Measurements from ENCODE around the gene RAP2B.

The RAP2B gene

DNA sequence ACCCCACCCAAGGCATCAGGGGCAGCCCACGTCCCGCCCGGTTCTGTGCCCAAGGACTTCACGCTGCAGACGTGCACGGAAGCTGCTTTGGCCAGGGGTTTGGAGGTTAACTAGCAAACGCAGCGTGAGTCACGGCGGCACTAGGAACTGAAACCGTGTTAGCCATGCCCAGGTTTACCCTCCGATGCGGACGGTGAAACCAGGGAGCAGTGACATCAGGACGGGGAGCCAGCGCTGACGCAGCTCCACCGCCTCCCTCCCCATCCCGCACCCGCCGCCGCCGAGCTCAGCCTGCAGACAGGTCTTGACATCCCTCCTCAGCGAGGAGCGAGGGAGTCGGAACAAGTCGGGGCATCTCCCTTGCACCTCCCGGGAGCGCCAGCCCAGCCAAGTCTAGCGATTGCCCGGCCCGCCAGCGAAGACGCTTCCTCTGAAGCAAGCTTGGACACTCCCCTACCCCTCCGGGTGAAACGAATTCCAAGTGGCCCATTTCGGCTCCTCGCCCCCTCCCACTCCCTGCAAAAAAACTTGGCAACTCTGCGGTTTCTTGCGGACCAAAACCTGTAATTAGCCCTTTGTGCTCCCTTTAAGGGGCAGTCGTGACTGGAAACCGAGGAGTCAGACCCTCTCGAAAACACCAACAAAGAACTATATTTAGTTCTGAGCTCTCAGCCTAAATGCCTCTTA lies 1.4 kb upstream of the RAP2B start:
- DNase-seq (ENCODE audit: low read depth), result peak; percentile 72
- TF ChIP-seq, protein P1, sequence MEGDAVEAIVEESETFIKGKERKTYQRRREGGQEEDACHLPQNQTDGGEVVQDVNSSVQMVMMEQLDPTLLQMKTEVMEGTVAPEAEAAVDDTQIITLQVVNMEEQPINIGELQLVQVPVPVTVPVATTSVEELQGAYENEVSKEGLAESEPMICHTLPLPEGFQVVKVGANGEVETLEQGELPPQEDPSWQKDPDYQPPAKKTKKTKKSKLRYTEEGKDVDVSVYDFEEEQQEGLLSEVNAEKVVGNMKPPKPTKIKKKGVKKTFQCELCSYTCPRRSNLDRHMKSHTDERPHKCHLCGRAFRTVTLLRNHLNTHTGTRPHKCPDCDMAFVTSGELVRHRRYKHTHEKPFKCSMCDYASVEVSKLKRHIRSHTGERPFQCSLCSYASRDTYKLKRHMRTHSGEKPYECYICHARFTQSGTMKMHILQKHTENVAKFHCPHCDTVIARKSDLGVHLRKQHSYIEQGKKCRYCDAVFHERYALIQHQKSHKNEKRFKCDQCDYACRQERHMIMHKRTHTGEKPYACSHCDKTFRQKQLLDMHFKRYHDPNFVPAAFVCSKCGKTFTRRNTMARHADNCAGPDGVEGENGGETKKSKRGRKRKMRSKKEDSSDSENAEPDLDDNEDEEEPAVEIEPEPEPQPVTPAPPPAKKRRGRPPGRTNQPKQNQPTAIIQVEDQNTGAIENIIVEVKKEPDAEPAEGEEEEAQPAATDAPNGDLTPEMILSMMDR (IDR thresholded peaks at IDR 0.05; ENCODE audit: low read depth, low read length, missing control alignments), result no peak
- H3K4me3 ChIP-seq (ENCODE audit: low read depth, low read length), result peak overlapping the region; percentile 80

DNA sequence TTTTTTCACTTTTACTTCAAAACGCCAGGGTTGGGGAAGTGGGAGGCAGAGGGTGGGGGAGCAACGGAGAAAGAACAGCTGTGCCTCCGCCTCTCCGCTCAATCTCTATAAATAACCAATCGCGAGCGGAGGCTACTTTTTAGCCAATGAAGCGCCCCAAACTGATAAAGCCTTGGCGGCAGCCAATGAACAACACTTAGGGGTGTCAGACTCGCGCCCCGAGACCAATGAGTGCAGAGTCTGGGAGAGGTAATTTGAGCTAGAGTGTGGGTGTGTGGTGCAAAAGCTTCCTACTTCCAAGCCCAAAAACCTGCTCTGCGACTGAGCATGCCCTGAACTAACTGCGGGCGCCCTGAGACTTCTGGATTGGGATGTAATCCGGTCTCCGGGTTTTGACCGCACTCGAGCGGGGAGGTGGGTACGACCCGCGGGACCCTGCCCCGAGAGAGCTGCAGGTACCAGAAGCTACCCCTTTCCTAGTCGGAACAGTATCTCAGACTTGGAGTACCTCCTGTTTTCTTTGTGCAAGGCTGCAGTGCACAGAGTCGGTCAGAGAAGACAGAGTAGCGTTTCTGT lies 800 bp upstream of the RAP2B start:
- DNase-seq (ENCODE audit: low read depth), result peak; percentile 99
- peak overlapping the region; percentile 85 for H3K4me3 ChIP-seq (ENCODE audit: low read depth, low read length)
- TF ChIP-seq, protein P1 (IDR thresholded peaks at IDR 0.05; ENCODE audit: low read depth, low read length, missing control alignments), result no peak

DNA sequence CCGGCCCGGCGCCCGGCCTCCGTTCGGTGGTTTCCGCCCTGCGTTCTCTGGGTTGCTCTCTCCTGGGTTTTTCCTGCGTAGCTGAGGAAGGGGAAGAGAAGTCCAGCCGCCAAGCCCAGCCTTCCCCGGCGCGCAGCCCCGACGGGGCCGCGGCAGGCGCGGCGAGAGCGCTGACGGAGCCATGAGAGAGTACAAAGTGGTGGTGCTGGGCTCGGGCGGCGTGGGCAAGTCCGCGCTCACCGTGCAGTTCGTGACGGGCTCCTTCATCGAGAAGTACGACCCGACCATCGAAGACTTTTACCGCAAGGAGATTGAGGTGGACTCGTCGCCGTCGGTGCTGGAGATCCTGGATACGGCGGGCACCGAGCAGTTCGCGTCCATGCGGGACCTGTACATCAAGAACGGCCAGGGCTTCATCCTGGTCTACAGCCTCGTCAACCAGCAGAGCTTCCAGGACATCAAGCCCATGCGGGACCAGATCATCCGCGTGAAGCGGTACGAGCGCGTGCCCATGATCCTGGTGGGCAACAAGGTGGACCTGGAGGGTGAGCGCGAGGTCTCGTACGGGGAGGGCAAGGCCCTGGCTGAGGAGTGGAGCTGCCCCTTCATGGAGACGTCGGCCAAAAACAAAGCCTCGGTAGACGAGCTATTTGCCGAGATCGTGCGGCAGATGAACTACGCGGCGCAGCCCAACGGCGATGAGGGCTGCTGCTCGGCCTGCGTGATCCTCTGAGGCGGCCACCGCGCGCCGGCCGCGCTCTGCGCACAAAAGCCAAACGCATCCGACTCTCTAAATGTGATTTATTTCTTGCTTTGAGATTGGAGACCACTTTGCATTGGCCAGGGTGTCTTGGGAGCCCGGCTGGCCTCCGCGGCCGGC lies 727 bp downstream of the RAP2B start:
- DNase-seq (ENCODE audit: low read depth), result no peak
- peak overlapping the region; percentile 85 for H3K4me3 ChIP-seq (ENCODE audit: low read depth, low read length)
- TF ChIP-seq, protein P1 (IDR thresholded peaks at IDR 0.05; ENCODE audit: low read depth, low read length, missing control alignments), result no peak

DNA sequence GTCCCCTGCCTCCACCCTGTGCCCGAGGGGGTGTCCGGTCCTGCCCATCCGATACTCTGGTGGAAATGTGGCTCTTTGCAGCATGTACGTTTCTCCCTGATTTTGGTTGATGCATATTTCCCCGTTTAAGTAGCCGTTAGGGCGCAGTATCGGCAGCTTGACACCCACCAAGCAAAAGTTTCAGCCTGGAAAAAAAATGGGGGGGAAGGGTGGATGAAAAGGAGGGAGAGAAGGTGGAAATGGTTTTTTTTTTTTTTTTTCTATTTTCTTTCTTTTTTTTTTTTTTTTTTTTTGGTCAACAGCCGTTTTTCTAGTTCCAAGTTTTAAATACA lies 1.3 kb downstream of the RAP2B start:
- no peak for DNase-seq (ENCODE audit: low read depth)
- H3K4me3 ChIP-seq (ENCODE audit: low read depth, low read length), result peak overlapping the region; percentile 85
- TF ChIP-seq, protein P1 (IDR thresholded peaks at IDR 0.05; ENCODE audit: low read depth, low read length, missing control alignments), result no peak

DNA sequence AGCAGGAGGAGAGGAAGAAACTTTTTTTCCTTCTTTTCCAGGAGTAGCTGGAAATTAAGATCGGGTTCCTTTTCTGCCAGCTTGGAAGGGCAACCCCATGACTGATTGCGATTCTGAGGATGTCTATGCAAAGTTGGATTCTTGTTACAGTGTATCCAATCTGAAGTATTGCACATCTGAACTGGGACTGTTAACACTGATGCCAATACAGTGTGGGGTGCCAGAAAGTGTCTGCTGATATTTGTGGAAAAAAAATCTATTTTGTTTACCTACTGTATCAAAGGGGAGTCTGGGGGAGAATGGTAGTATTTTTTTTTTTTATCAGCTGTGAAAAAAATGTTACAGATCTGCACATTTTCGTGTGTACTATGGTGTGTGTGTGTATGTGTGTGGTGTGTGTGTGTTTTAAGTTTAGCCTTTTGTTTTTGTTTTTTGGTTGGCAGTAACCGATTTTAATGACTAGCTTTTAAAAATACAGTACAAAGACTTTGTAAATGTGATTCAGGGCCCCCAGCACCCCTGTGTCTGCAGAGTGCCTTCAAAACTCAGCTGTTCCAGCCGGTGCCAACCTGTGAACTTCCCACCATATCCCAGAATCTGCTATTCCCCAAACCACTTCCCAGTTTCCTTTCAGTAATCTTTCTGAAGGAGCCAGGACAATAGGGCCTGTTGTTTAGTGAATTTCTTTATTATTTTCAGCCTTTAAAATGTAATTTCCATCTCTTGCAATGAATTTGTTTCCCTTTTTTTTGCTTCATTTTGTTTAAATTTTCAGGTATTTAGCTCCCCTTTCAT lies 1.9 kb downstream of the RAP2B start:
- TF ChIP-seq, protein P1 (IDR thresholded peaks at IDR 0.05; ENCODE audit: low read depth, low read length, missing control alignments), result no peak
- no peak for DNase-seq (ENCODE audit: low read depth)
- peak overlapping the region; percentile 85 for H3K4me3 ChIP-seq (ENCODE audit: low read depth, low read length)

DNA sequence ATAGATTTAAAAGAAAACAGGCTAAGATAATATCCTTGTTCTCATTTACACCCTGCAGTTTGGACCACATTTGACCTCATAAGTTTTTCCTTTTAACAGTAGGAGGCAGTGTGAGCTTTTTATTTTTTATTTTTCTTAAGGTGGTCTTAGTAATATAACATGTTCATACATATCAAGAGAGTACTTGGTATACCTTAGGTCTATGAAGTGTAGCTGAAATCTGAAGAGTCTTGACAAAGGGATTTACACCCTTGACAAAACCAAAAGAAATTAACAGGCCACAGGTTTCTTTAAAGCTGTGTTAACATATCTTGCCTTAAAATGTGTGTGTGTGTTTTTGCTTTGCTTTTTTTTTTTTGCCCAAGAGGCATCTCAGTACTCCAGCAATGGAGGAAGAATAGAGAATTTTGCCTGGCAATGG lies 3.2 kb downstream of the RAP2B start:
- H3K4me3 ChIP-seq (ENCODE audit: low read depth, low read length), result no peak overlapping the region; the same call in 1 of the 2 replicates
- DNase-seq (ENCODE audit: low read depth), result no peak
- TF ChIP-seq, protein P1 (IDR thresholded peaks at IDR 0.05; ENCODE audit: low read depth, low read length, missing control alignments), result peak; percentile 19
